ENCODE results near the gene APOL2.
"Not testable (repeated sequence)": the region's sequence is repeated elsewhere in the genome, so short reads cannot be mapped to it uniquely, and the experiment has no call there.

Gene APOL2

DNA sequence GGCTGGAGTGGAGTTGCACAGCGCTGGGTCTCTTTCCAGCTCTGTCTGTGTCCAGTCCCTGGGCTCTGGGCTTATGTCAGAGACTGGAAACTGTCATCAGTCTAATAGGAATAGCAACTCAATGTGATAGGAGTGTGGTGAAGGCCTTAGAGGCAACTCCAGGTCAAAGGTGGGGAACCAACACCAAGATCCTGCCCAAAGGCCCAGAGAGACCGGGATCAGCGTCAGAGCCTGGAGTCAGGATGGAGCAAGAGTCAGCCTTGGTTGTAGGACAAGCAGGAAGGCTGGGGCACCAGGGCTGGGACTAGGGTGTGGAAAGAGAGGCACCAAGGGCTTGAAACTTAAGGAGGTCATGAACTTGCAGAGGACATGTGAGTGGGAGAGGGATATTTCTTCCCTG lies 23.0 kb upstream of the APOL2 start:
- DNase-seq = not testable (repeated sequence)

DNA sequence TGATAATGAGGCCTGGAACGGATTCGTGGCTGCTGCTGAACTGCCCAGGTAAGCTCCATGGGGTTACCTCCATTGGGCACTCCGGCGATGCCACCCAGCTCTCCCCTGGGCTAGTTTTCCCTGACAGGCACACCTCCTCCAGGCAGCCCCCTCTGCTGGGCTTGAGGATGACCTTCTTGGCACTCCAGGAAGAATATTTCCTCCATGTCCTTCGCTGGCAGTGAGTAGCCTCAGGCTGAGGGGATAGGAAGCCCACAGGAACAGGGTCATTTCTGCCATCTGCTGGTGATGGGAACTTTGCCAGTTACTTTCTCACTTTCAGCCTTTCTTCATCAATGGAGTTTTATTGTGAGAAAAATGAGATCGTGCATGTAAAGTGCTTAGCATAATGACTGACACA lies 22.3 kb upstream of the APOL2 start:
- DNase-seq = not testable (repeated sequence)

- DNase-seq = no peak
Observed at GRCh38 chr22:36259615-36260300, 20.4 kb upstream of the APOL2 start.

DNA sequence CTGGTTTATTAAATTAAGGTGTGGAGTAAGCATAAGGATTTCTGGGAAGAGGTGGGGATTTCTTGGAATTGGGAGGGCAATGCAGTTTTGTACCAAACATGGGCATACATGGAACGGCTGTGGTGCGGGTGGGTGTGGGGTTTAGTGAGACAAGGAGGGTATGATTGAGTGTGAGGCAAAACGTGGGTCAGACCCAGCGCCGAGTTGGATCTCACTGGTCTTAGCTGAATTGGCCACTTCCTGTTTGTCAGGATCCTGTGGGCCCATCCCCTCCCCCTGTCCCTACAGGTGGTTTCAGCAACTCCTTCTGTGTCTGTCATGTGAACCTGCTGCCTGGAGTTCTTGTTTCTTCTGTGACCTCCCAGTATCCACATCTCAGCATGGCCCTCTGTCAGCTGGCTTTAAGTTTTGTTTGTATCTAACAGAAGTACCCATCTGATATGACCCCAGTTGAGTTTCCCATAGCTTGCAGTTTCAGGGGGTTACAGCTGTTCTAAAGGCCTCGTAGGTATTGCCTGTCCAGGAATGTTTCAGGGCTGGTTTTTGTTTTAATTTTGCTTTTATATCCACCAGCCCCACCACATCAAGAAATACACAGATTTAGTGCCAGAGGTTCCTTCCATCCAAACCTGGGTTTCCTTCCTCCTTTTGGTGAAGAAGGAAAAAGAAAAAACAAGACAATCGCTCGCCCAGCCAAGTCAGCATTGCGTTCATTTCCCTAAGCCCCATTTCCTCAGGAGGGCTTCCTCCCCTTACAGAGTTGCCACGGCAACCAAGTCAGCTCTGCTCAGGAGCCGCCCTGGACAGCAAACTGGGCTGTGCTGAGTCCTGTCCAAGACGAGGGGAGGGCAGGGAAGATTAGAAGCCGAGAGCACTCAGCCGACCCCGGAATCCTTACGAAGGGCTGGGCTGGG lies 19.6 kb upstream of the APOL2 start:
- DNase-seq = no peak

DNA sequence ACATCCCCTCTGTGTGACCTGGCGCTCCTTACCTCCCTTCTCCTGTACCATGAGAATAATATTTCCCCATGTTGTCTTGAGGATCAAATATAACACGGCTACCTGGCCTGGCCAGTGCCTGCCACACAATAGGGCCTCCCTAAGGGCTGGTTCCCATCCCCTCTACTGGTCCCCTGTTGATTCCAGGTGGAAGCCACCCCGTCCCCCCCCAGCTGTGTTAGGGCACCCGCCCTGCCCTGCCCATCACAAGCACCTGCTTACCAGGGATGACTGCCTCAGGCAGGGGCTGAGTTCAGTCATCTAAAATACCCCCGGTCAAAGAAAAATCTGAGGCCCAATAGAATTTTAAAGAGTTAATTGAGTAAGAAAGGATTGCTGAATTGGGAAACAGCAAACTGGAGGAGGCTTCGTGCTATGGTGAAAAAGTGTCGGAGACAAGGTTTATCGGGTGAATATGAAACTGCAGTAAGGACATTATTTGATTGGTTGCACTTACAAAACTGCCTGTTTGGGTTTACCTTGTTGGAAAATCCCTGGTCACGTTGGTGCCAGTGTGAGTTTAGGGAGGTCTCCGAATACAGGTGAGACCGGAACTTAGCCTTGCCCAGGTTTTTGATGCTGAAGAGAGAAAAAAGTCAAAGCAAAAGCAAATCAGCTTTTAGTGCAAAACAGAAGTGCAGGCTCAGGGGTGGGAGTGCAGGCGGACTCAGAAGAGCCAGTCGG lies 18.8 kb upstream of the APOL2 start:
- no peak for DNase-seq

DNA sequence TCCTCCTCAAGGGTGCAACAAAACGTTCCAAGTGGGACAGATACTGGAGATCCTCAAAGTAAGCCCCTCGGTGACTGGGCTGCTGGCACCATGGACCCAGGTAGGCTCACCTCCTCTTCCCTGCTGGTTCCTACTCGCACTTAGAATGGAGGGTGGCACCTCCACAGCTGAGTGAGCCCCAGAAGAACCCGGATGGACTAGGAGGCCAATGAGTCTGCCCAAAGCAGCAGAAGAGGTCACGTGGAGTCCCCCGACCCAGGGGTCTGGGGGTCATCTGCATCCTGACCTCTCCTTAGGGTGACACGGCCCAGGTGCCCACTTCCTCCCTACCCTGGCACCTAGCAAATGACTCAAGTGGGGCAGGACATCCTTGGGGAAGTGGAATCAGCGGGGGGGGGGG lies 18.0 kb upstream of the APOL2 start:
- no peak for DNase-seq

- DNase-seq = no peak
Observed at GRCh38 chr22:36256478-36256877, 17.2 kb upstream of the APOL2 start.

- not testable (repeated sequence) for DNase-seq
Observed at GRCh38 chr22:36255572-36255971, 16.2 kb upstream of the APOL2 start.

DNA sequence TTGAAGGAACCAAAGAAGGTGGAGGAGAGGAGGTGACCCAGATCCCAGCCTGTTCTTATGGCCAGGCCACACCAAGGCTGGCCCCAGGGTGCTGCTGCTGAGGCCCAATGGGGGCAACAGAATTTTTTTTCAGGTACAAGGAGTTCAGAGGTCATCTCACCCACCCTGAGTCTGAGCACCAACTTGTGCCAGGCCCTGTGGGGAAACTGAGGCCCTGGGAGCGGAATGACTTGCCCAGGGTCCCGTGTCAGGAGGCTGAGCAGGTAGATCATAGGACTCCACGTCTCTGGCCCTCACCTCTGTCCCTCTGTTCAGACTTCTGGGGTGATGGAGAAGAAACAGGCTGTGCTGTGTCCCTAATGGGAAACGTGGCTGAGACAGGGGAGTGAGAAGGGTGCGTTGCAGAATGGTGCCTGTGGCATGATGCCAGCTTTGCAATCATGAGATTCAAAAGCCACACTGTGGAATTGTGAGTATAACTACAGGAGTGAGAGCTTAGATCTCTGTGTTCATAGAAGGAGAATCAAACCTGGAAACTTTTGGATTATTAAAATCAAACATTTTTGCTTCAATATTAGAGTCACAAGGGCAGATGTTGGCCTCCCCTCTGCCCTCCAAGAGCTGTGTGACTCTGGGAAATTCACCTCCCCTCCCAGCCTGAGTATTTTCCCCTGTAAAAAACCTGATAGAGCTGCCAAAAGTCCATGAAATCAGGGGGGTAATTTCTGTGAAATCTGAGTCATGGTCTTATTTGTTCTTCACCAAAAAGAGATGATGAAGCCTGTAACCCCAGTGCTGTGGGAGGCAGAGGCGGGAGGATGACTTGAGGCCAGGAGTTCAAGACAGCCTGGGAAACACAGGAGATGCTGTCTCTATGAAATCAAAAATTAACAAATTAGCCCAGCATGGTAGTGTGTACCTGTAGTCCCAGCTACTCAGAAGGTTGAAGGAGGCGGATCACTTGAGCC lies 14.5 kb upstream of the APOL2 start:
- no peak for DNase-seq

DNA sequence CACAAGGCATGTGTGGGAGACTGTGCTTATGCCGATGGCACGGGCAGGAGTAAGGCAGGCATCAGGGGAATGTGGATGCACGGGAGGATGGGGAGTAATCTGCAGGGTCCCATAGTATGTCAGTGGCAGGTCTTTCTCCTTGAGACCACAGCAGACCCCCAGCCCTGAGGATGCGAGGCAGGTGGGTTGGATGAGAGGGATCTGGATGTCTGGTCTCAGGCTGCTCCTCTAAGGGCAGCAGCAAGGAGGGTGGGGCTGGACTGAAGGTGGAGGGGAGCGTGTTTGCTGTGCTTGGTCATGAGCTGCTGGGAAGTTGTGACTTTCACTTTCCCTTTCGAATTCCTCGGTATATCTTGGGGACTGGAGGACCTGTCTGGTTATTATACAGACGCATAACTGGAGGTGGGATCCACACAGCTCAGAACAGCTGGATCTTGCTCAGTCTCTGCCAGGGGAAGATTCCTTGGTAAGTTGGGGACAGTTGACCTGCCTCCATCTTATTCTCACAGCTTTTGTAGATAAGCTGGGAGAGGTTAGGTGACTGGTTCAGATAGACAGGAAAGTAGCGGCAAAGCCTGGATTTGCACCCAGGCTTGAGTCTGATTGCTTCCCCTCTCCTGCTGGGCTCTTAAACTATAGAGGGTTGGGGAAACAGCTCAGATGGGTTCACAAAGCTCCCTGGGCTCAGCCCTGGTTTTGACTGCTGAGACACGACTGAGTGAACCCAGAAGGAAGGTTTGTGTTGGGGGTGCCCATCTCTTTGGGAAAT lies 13.6 kb upstream of the APOL2 start, which contains the start of gene APOL1:
APOL1 (plus strand) TSS at position 380 of the 769 bp plus-strand sequence. CDS start 1,823 bp downstream, outside the sequence.
- DNase-seq = peak; percentile 18 to 63 (median 38)

DNA sequence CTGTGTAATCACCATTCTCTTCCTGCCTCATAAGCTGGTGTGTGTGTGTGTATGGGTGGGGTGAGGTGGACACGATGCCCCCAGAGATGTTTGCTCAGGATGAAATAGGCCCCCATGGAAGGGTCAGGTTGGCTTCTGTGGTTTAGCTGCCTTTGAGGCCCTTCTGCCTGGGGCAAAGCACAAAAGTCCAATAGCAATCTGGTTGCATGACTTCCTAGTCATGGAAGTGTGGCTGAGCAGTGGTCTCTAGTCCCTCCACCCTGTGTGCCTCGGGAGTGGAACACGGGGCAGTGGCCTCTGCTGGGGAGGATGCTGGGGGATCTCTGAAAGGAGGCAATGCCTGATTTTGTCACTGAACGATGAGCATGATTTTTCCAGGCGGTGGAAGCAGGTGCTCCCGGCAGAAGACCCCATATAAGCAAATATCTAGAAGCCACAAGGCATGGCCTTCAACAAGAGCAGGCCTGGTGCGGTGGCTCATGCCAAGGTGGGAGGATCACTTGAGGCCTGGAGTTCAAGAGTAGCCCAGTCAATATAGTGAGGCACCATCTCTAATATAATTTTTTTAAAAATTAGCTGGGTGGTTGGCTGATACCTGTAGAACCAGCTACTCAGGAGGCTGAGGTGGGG lies 12.8 kb upstream of the APOL2 start:
- not testable (repeated sequence) for DNase-seq

- DNase-seq = not testable (repeated sequence)
Observed at GRCh38 chr22:36250292-36250960, 11.1 kb upstream of the APOL2 start.

DNA sequence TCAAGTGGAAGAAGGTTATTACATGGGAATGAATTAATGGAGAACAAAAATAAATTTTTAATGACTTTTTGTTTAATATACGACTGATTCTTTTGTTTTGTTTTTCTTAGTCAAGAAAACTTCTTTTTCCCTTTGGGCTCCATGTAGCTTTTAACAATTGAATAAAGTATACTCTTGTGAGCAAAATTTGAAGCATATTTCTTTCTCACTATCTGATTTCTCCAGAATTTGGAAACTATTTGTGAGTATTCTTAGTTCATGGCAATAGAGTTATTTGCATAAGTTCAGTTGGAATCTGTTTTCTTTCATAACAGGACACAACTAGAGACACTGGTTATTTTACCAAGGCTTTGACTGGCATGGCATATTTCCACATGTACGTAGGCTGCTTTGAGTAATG lies 9.8 kb upstream of the APOL2 start:
- DNase-seq = no peak

DNA sequence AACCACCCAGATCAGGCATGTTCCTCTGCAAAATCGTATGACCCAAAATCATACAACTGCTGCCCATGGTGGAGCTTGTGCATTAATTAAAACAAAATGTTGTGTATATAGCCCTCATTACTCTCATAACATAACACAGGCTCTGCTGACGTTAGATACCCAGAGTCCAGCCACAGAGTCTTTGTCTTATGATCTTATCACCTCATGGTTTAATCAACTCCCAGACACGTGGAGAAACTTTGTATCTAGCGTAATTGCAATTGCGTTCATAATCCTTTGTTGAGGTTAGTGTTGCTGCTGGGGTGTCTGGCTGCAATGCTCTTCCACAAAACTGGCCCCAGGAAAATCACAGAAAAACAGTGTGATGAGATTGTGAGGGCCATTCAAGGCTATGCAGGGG lies 8.6 kb upstream of the APOL2 start:
- DNase-seq = no peak

GRCh38 chr22:36246718-36247117 lies 7.4 kb upstream of the APOL2 start:
- no peak for DNase-seq

DNA sequence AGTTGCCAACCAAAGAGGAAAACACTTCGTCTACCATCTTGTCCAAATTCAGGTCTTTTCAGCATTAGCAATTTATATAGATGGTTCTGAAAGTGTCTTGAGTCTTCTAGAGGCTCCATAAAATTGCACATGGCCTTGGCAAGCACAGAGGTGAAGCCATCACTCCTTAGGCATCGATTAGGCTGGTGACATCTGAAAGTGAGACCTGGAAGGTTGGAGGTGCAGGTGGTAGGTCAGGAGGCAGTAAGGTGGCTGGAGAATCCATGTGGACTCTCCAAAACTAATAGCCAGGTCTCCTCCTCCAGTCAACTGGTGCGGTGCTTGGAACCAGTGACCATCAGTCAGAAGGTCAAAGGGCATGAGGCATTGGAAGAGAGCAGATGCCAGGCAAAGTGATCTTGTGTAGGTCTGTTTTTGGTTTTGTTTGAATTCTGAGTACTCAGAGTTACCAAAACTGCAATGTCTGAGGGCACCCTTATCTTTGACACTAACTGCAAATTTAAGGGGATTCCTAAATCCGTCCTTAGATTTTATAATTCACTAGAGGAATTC lies 6.6 kb upstream of the APOL2 start:
- DNase-seq = no peak

- DNase-seq = no peak
Observed at GRCh38 chr22:36244522-36245391, 5.4 kb upstream of the APOL2 start.

GRCh38 chr22:36243986-36244385 lies 4.7 kb upstream of the APOL2 start:
- DNase-seq = no peak

DNA sequence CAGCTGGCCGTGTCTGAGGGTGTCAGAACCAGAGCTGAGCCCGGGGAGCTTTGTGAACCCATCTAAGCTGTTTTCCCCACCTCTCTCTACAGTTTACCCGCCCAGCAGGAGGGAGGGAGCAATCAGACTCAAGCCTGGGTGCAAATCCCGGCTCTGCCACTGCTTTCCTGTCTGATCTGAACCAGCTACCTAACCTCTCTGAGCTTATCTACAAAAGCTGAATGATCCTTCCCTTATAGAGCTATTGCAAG lies 252 bp downstream of the APOL2 start:
- DNase-seq = peak in 1 of 6 experiments; percentile 23
